Ovary (tissue), 9 donors: ENCODE results near the gene IFNE. TPM values are rescaled to one million over a fixed set of nuclear protein-coding genes. Genes with fewer than 3 reads are reported as not detected.

ENCODE experiments used
- DNase-seq, 5 donors: peaks; one replicate each; pipeline ENCODE4 v3.0.0-alpha.2; 2019 to 2020
- H3K27ac ChIP-seq, 2 donors: fragments of 200-600 bp; one replicate each; pipeline versions ENCODE4 v1.5.1 to v1.8.0; 2019 to 2022
- H3K27me3 ChIP-seq: fragments of 200-600 bp; one replicate; pipeline ENCODE4 v1.8.0; 2022
- H3K36me3 ChIP-seq: fragments of 200-600 bp; sonication (generic); one replicate; pipeline ENCODE4 v1.5.1; 2019
- H3K4me1 ChIP-seq: one replicate; pipeline ENCODE4 v1.8.1; 2013; ENCODE audit warnings: mild to moderate bottlenecking, moderate library complexity; ENCODE audit not compliant: insufficient read depth
- H3K4me3 ChIP-seq: fragments of 200-600 bp; sonication (generic); one replicate; pipeline ENCODE4 v1.5.1; 2017
- H3K9me3 ChIP-seq, 2 donors: fragments of 200-600 bp in 1 of 2; sonication (generic) in 1 of 2; one replicate each; pipeline versions ENCODE4 v1.5.1 to v1.8.1; 2013 to 2019; ENCODE audit warnings: mild to moderate bottlenecking in 1 of 2, moderate library complexity in 1 of 2
- CTCF ChIP-seq, 3 donors: fragments of 450-650 bp in 2 of 3; fragments of 200-600 bp in 1 of 3; IDR thresholded peaks; one replicate each; pipeline versions ENCODE4 v1.5.1 to v1.8.0; 2016 to 2022; ENCODE audit warnings: antibody characterized with exemption in 3 of 3, mild to moderate bottlenecking in 1 of 3
- EP300 ChIP-seq: sonication (generic); formaldehyde crosslinking; IDR thresholded peaks from one replicate; pipeline ENCODE4 v1.6.1; 2017; ENCODE audit warnings: antibody characterized with exemption
- POLR2A ChIP-seq: fragments of 450-650 bp; IDR thresholded peaks from one replicate; pipeline ENCODE4 v1.6.1; 2017; ENCODE audit warnings: antibody characterized with exemption, mild to moderate bottlenecking, moderate library complexity
- WGBS, 3 donors: extraction: QIAGEN DNeasy Blood & Tissue Kit in 1 of 3; methylation state at CpG; one replicate each; pipeline versions ENCODE4 v1.1.5 to v1.1.7; 2013 to 2017; 5-methylcytosine and 5-hydroxymethylcytosine counted together
- intact Hi-C, 4 donors: fragments of 100-400 bp; cut with DNase I; formaldehyde crosslinking; loops; one replicate each; pipeline versions ENCODE4 v1.11.0 to v1.15.1; 2022 to 2023
- polyA plus RNA-seq, 2 donors: library from polyadenylated mRNA; stranded (reverse); fragments of 200-250 nt in 1 of 2; fragments of 350-450 nt in 1 of 2; fragmentation: Illumina TruSeq in 1 of 2; extraction: RNeasy Lipid Tissue Mini Kit (QIAGEN cat#74804) in 1 of 2; gene quantifications; one replicate each; pipeline ENCODE4 v1.2.3, GENCODE V29; 2013 to 2014
- total RNA-seq, 7 donors: library from RNA; depleted of rRNA in 2 of 7; stranded (reverse); fragments of >200 nt in 2 of 7; fragmentation: NEBNext Ultra II Directional in 3 of 7; extraction: Animal tissue kit (Norgen Biotek cat#: 25700) in 3 of 7; gene quantifications; one replicate each; pipeline versions ENCODE4 v1.1.0 to v1.2.4, GENCODE V29; 2016 to 2023
- donor health status: DM: no; HTN: no; CAD: no; lungs with moderate emphysema.
- donor health status: DM: no; HTN: no; CAD: no.
- donor health status: Bipolar disorder and iron deficiency.
- donor health status: DM: yes; HTN: yes; CAD: no.
- donor health status: DM: no; HTN: no; CAD: no.
- donor health status: DM: yes; HTN: yes; CAD: no.

Gene IFNE
- total and polyA plus RNA-seq, 9 donors: 0.34 TPM; not detected in 8

- 60 to 68% (median 66%) methylated on average over 2 of the region's 2 CpGs for WGBS, 3 donors
- Histone ChIP-seq H3K4me1 (no peaks in the 10 kb centered on the region), H3K27ac (no peak overlapping the region), H3K4me3 (no peak overlapping the region), H3K27me3 (no peaks in the 10 kb centered on the region), H3K36me3 (no peaks in the 10 kb centered on the region), H3K9me3 (no peaks in the 10 kb centered on the region)
- intact Hi-C loops: no loop called here
- TF ChIP-seq CTCF (IDR thresholded peaks at IDR 0.05) (no peak), EP300 (no peak), POLR2A (no peak)
- no peak for DNase-seq
Measured at GRCh38 chr9:21524099-21524830, 42.2 kb upstream of the IFNE start.

- no peak overlapping the region for H3K4me3 ChIP-seq
- H3K27me3 ChIP-seq: no peaks in the 10 kb centered on the region
- no peaks in the 10 kb centered on the region for H3K36me3 ChIP-seq
- no peaks in the 10 kb centered on the region for H3K4me1 ChIP-seq
- intact Hi-C loops: no loop called here
- TF ChIP-seq EP300: no peak
- no peak for TF ChIP-seq CTCF (IDR thresholded peaks at IDR 0.05)
- no peak for TF ChIP-seq POLR2A
- no peak overlapping the region for H3K27ac ChIP-seq
- DNase-seq: no peak
- 79 to 85% (median 83%) methylated on average over 2 of the region's 2 CpGs for WGBS, 3 donors
- H3K9me3 ChIP-seq: no peaks in the 10 kb centered on the region
Measured at GRCh38 chr9:21523021-21524014, 41.2 kb upstream of the IFNE start.

- TF ChIP-seq CTCF (IDR thresholded peaks at IDR 0.05) (no peak), POLR2A (no peak), EP300 (no peak)
- 90 to 93% (median 92%) methylated on average over 4 of the region's 4 CpGs for WGBS, 3 donors
- Histone ChIP-seq H3K36me3 (no peaks in the 10 kb centered on the region), H3K27ac (no peak overlapping the region), H3K4me1 (no peaks in the 10 kb centered on the region), H3K27me3 (no peaks in the 10 kb centered on the region), H3K9me3 (no peaks in the 10 kb centered on the region), H3K4me3 (no peak overlapping the region)
- intact Hi-C loops: no loop called here
- no peak for DNase-seq
Measured at GRCh38 chr9:21522348-21522747, 40.2 kb upstream of the IFNE start.

GRCh38 chr9:21521448-21521847, 39.3 kb upstream of the IFNE start:
- no peak overlapping the region for H3K4me3 ChIP-seq
- H3K4me1 ChIP-seq: no peaks in the 10 kb centered on the region
- H3K27ac ChIP-seq: no peak overlapping the region
- intact Hi-C loops: no loop called here
- DNase-seq: no peak
- no peaks in the 10 kb centered on the region for H3K27me3 ChIP-seq
- no peak for TF ChIP-seq EP300
- TF ChIP-seq CTCF (IDR thresholded peaks at IDR 0.05): no peak
- no peak for TF ChIP-seq POLR2A
- WGBS, 3 donors: 76 to 85% (median 82%) methylated on average over 1 of the region's 1 CpG
- H3K36me3 ChIP-seq: no peaks in the 10 kb centered on the region
- no peaks in the 10 kb centered on the region for H3K9me3 ChIP-seq
